Measurements from ENCODE around the gene CADPS.

The CADPS gene

GRCh38 chr3:62872318-62872717 lies 2.9 kb downstream of the CADPS start:
- DNase-seq: no peak

- DNase-seq: no peak
These were observed 4.9 kb downstream of the CADPS start for GRCh38 chr3:62870321-62870720.

GRCh38 chr3:62863648-62864047 lies 11.6 kb downstream of the CADPS start:
- DNase-seq: no peak

GRCh38 chr3:62859203-62859791 lies 15.9 kb downstream of the CADPS start:
- no peak for DNase-seq

DNA sequence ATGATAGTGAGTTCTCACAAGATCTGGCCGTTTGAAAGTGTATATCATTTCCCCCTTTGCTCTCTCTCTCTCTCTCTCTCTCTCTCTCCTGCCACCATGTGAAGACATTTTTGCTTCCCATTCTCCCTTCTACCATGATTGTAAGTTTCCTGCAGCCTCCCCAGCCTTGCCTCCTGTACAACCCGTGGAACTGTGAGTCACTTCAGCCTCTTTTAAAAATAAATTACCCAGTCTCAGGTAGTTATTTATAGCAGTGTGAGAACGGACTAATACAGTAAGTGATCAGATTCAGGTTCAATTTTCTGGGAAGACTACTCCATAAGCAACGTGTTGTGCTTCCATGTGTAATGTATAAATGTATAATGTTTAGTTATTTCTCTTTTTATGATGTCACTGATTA lies 29.2 kb downstream of the CADPS start:
- DNase-seq: no peak

DNA sequence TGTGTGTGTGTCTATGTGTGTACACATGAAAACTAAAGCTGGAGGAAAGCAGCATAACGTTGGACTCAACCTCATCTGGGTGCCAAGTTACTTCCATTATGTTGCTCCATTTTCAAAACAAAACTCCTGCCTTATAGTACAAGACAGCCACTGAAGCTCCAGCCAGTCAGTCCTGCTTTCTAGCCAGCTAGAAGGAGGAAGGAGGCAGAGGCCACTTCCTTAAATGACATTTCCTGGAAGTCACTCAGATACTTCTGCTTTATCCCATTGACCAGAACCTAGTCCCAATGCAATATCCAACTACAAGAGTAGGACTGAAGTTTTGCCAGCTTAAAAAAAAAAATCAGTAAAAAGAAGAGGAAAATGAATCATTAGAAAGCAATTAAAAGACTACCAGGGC lies 31.7 kb downstream of the CADPS start:
- DNase-seq: no peak

DNA sequence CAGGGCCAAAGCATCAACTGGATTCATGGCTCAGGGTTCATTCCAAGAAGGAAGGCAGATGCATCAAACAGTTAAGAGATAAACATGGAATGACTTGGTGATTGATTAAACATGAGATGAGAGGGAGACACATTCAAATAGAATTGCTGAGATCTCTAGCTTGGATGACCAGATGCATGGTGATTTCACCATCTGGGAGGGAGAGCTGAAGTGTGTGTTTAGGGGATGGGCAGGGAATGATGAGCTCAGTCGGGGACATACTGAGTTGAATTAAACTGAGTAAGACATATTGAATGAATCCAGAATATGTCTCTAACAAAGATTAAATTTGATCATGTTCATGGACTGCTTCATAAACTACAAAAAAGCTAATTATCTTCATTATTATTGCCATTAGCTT lies 35.5 kb downstream of the CADPS start:
- DNase-seq: no peak

DNA sequence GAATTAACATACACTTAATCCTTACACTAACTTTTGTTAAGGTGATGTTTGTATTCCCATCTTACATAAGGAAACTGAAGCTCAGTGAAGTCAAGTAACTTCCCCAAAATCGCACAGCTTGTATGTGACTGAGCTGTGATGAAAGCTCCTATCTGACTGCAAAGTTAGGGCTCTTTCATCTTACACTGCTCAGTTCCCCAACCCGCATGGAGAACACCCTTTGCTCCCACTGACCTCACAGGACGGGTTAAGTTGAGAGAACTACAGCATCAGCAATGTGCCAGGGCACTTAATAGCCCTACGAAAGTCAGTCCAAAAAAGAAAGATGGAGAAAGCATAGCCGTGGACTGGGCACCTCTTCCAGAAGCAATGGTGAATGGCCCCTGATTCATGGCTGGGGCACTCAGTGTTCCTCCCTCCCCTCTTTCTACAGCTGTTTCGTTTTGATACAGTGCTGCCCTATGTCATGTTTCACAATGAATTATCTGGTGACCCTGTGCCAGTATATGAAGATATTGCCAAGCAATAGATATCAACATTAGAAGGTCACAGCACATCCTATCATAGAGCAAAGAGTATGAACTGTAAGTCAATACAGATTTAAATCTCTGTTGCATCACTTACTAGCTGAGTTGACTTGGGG lies 38.0 kb downstream of the CADPS start:
- no peak for DNase-seq

DNA sequence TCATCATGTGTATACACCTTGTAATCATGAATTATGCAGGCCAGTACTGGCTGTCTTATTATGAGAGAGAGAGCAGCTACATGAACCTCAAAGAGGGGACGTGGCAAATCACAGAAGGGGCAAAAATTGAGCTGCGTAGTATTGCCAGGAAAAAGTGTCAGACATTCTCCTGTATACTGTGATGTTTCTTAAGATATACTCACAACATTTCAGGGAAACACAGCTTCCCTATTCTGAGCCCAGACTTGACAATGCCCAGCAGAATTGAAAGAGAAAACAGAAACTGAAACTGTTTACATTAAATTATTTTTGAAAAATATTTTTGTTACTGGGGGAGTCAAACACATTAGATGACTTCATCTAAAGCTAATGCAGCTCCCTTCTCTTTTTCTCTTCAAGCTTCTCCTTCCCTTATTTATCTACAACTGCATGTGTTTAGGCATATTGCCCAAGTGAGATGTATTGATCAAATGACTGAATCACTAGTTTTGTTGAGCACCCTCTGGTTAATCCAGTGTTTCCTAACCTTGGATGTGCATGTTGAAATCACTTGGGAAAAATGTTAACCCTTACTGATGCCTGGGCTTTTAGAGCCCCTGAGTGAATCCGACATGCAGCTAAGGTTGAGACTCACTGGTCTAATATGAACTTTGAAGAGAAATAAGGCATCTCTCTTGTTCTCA lies 39.5 kb downstream of the CADPS start:
- DNase-seq: no peak

DNA sequence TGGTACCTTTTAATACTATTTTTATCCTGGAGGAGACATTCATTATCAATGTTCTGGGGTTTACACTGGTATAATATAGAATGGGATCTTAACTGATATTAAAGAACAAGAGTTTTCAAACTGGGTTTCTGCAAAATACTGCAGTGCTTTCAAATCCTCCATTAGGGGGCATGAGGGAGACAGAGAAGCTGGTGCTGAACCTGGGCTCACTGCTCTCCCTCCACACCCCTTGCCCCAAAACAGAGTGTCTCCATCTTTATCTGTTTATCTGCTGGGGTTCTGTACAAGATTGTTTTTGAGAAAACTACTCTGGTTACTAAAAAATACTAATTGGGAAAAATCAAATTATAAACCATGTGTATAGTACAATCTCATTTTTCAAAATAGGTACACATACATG lies 41.7 kb downstream of the CADPS start:
- DNase-seq: no peak

DNA sequence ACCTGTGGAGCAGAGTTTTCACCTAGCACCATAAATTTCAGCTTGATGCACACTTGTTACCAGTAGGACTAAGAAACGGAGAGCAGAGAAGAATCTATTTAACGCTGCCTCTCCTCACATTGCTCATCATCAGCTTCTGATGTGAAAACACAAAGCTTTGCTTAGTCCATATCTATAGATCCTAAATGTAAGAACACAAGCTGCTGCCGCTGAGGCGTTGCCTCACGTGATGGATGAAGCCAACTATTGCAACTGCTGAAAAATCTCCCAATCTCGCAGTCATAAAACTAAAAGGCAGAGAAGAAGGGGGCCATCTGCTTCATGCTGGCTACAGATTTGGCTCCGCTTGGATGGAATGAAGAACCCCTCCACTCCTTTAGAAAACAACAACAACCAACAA lies 42.7 kb downstream of the CADPS start:
- no peak for DNase-seq

DNA sequence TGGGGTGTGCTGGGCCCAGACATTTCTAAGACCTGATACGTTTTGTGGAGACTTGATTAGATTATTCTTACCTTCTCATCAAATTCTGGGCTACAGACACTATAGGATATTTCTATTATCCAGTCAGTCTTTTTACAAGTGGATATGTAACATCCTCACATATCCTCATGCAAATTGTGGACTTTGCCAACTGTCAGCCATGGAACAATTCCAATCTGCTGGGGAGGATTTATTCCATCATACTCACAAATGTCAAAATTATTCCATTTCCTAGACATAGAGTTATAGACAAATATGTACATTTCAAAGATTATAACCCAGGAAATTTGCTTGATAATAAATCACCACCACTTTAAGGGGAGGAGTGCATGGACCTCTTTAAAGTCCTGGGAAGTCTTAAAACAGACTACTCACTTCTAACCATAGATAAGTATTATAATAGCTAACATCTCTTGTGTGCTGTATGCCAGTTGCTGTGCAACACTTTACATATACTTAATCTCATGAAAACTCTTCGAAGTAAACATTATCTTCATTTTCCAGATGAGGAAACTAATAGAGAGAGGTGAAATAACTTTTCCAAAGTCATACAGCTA lies 44.4 kb downstream of the CADPS start:
- no peak for DNase-seq

DNA sequence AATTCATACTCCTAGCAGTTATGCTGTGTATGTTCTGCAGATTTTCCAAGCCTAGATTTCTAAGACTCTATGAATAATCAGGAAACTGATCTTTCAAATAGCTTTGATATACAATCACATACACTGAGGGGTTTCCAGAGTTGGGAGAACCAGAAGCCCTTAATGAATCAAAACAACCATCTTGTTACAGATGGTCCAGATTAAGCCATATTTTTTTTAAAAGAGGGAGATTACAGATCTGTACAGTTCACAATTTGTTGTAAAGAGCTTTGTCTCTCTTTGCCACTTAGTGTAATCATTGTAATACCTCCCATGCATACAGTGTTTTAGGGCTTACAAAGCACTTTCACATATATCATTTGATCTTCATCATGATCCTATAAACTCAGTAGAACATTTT lies 47.7 kb downstream of the CADPS start:
- DNase-seq: no peak

DNA sequence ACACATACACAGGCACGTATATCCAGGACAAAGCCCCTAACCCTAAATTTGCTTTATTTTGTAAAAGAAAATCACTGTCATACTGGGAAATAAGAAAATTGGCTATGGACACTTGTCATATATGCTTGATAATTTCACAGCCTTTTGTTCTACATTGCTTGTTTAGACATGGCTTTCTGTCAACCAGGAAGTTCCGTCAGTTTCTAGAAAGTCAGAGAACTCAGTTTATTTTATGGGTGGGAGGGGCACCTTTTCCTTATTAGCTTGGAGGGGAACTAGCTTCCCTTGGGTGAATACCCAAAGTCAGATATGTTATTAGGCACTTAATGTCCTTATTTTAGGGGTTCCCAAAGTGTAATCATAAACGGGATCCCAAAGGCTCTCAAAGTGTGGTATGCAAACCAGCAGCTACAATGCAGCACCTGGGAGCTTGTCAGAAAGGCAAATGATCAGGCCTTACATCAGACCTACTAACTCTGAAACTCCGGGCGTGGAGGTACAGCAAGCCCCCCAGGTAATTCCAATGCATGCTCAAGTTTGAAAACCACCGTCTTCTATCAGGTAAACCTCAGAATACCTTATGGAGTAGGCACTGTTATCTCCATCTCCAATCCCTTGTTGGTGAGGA lies 50.1 kb downstream of the CADPS start:
- no peak for DNase-seq

- DNase-seq: no peak
These were observed 51.7 kb downstream of the CADPS start for GRCh38 chr3:62823461-62824050.

DNA sequence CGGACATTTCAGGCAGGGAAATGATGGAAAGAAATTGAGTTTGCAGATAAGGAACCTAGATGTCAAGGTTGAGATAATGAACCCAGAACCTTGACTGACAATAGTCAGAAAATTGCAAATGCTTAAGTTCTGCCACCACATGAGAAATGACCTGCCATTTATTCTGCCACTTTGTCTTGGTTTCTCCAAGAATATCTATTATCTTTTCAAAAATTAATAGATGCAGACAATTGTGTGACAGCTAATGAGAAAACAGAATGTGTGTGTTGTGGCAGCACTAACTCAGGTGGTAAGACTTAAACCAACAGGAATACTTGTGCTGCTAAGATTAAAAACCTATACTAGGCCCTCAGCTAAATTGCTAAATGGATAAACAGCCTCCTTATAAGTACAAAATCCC lies 52.3 kb downstream of the CADPS start:
- no peak for DNase-seq

- DNase-seq: no peak
These were observed 56.9 kb downstream of the CADPS start for GRCh38 chr3:62818347-62818746.

GRCh38 chr3:62817678-62818077 lies 57.5 kb downstream of the CADPS start:
- DNase-seq: no peak

DNA sequence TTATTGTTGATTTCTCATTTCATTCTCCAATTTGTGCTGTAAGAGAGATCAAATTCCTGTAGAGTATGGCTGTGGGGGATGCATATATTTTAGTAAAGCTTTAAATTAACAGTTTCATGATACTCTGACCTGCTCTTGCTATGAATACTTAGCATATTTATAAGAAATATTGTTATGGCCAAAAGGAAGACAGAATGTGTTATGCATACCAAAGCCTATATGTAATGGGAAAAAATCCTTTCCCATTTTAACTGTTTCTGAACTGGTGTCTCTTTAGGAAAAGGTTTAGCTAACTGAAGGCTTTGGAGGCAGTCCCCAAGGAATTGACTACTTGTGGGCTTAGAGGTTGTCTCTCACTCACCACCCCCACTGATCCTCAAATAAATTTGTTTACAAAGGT lies 59.2 kb downstream of the CADPS start:
- no peak for DNase-seq

DNA sequence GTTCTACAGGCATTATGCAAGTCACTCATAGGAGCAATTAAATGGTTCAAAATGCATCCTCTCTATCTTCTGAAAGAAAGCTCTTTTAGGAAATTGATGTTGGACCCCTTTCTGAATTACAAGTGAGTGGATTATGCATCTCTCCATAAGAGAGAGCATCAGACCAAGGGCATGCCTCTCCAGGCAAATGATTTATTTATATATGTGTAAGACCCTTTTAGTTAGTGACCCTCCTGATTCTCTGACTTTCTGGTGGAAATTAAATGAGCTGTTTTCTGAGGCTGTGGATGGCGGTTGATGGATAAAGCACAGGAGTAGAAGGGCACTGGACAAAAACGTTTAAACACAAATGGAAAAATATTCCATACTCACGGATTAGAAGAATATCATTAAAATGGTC lies 62.6 kb downstream of the CADPS start:
- no peak for DNase-seq

DNA sequence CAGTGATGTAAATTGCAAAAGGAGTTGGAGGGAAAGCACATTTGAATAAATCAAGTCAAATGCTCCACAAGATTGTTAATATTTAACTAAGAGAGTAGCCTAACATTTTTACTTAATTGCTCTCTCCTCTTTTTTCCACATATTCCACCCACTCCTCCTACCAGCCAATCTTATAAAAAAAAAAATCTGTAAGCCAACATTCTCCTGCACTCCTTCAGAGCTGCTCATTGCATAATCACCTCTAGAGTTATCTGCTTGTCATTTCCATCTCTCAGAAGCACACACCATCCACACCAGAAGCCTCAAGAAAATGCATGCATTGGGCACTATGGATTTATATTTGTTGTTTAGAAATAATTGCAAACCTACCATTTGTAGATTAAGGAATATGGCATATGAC lies 64.1 kb downstream of the CADPS start:
- no peak for DNase-seq

- no peak for DNase-seq
These were observed 65.8 kb downstream of the CADPS start for GRCh38 chr3:62809369-62809768.

DNA sequence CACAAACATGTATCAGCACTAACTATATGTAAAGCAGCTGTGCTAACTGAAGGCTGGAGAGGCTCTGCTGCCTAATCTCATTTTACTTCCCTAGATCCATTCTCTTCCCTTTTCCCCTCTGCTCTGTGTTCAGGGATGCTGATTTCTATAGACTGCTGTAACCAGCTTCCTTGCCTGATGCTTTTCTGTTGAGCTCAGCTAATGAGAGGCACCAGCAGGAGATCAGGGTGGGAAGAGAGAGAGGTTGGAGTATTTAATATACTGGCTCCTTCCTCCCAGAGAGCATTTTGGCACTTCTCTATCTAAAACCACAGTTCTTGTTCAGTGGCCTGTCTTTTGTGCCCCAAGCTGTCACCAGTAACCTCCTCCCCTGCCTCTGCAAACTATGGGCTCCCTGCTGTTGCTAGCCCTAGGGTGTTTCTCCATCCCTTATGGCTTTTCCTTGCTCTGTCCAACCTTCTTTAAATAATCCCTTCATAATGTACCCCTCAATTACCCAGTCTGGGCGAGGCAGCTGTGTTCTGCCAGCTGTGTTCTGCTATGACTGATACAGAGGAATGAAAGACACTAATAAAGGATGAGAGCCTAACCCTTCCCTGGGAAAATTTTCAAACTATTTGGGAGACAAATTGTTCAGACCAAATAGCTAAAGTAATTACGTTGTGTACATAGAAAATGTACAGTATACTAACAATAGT lies 69.5 kb downstream of the CADPS start:
- DNase-seq: no peak
